ENCODE results near the gene C5orf47. TPM values are rescaled to one million over a fixed set of nuclear protein-coding genes. Genes with fewer than 3 reads are reported as not detected.
A peak's percentile ranks its signal among the peaks of the same experiment; 100 is the strongest.

Gene C5orf47
- total RNA-seq, 1 experiment from 2014 or later: 0.18 TPM

DNA sequence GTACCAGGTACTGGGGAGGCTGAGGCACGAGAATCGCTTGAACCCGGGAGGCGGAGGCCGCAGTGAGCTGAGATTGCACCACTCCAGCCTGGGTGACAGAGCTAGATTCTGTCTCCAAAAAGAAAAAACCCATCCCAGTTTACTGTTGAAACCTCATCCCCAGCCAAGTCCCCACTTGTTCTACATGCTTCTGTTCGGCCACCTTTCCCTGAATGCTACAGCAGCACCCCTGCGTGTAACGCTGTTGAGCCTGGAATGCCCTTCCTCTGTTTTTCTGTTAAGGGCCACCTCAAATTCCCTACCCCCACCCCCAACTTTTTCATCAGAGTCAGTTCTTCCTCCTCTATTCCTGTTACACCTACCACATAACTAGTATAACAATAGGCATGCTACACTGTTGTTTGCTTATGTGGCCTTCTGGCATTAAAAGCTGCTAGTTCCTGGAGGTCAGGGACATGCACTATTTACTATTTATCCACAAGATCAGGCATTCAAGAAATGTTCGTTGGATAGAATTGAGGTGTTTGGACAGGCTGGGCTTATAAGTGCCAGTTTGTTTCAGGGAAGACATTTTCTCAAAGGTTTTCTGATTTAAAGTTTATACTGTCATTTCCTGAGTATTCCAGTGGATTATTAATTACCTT is 47.1 kb upstream of the C5orf47 start:
- TF ChIP-seq, protein P1, sequence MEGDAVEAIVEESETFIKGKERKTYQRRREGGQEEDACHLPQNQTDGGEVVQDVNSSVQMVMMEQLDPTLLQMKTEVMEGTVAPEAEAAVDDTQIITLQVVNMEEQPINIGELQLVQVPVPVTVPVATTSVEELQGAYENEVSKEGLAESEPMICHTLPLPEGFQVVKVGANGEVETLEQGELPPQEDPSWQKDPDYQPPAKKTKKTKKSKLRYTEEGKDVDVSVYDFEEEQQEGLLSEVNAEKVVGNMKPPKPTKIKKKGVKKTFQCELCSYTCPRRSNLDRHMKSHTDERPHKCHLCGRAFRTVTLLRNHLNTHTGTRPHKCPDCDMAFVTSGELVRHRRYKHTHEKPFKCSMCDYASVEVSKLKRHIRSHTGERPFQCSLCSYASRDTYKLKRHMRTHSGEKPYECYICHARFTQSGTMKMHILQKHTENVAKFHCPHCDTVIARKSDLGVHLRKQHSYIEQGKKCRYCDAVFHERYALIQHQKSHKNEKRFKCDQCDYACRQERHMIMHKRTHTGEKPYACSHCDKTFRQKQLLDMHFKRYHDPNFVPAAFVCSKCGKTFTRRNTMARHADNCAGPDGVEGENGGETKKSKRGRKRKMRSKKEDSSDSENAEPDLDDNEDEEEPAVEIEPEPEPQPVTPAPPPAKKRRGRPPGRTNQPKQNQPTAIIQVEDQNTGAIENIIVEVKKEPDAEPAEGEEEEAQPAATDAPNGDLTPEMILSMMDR (IDR thresholded peaks at IDR 0.05; ENCODE audit: insufficient read depth in 1 of 2, low read depth in 1 of 2, low read length in 1 of 2, severe bottlenecking in 1 of 2, unreplicated experiment in 1 of 2): no peak
- ChIA-PET CTCF (no interaction called here), POLR2A (interaction anchor here (0.5 kb wide), 1 partner anchor 226 kb away, joined by 4 read pairs; no protein-coding TSS in a partner anchor)
- H3K27me3 ChIP-seq (replicated peaks; ENCODE audit: control insufficient read depth, insufficient read depth, low read length): no peaks in the 10 kb centered on the region
- Mint-ChIP-seq H3K27ac (ENCODE audit: unreplicated experiment) (peak overlapping the region; percentile 57), H3K9me3 (ENCODE audit: unreplicated experiment) (no peaks in the 10 kb centered on the region), H3K36me3 (ENCODE audit: insufficient read depth, unreplicated experiment) (no peaks in the 10 kb centered on the region), H3K4me1 (ENCODE audit: low read depth, unreplicated experiment) (peaks cover 49% of the 10 kb centered on the region), H3K4me3 (ENCODE audit: unreplicated experiment) (no peak overlapping the region), H3K27me3 (ENCODE audit: insufficient read depth, unreplicated experiment) (no peaks in the 10 kb centered on the region)
- H3K36me3 ChIP-seq (ENCODE audit: control insufficient read depth, insufficient read depth, low read length): 0 out of 2 replicates have a peak, but pooled peaks cover 2% of the 10 kb centered on the region
- no TSS peak for BruUV-seq (replicated peaks)
- intact Hi-C loops (cut with micrococcal nuclease; ENCODE audit: unreplicated experiment): loop anchor here (1.0 kb wide), 1 partner anchor 25 kb away; no protein-coding TSS in a partner anchor
- no peaks in the 10 kb centered on the region for H3K9me3 ChIP-seq
- DNase-seq: no peak
- H3K4me3 ChIP-seq (ENCODE audit: low read depth, low read length): no peak overlapping the region
- H3K4me1 ChIP-seq: peaks cover 67% of the 10 kb centered on the region

DNA sequence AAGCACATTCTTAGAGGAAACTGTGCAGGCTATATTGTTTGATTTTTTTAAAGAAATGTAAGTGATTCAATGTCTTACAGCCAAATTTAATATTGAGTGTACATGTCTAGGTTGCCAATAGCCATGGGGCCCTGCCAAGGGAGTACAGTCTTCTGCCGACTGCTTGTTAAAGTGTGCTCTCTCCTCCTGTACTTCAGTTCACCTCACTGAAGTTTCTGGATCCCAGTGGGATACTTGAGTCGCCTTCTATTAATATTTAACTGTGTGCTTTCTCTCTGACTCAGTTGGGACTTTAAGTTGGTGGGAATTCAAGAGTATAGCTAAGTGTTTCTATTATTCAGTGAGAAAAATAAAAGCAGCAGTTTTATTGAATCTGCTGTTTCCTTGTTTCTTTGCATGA is 44.5 kb upstream of the C5orf47 start:
- H3K36me3 Mint-ChIP-seq (ENCODE audit: insufficient read depth, unreplicated experiment): peaks cover 11% of the 10 kb centered on the region
- peaks cover 52% of the 10 kb centered on the region for H3K4me1 Mint-ChIP-seq (ENCODE audit: low read depth, unreplicated experiment)
- H3K9me3 Mint-ChIP-seq (ENCODE audit: unreplicated experiment): no peaks in the 10 kb centered on the region
- ChIA-PET POLR2A (interaction anchor here (0.7 kb wide), 1 partner anchor 30 kb away, joined by 6 read pairs; no protein-coding TSS in a partner anchor), CTCF (no interaction called here)
- H3K27me3 Mint-ChIP-seq (ENCODE audit: insufficient read depth, unreplicated experiment): no peaks in the 10 kb centered on the region
- DNase-seq: no peak
- no peak overlapping the region for H3K4me3 ChIP-seq (ENCODE audit: low read depth, low read length)
- TF ChIP-seq, protein P1 (IDR thresholded peaks at IDR 0.05; ENCODE audit: insufficient read depth in 1 of 2, low read depth in 1 of 2, low read length in 1 of 2, severe bottlenecking in 1 of 2, unreplicated experiment in 1 of 2): no peak
- H3K36me3 ChIP-seq (ENCODE audit: control insufficient read depth, insufficient read depth, low read length): 0 out of 2 replicates have a peak, but pooled peaks cover 2% of the 10 kb centered on the region
- no peaks in the 10 kb centered on the region for H3K27me3 ChIP-seq (replicated peaks; ENCODE audit: control insufficient read depth, insufficient read depth, low read length)
- intact Hi-C loops (cut with micrococcal nuclease; ENCODE audit: unreplicated experiment): no loop called here
- H3K9me3 ChIP-seq: no peaks in the 10 kb centered on the region
- peaks cover 82% of the 10 kb centered on the region for H3K4me1 ChIP-seq
- peak overlapping the region; percentile 77 for H3K27ac Mint-ChIP-seq (ENCODE audit: unreplicated experiment)
- no peak overlapping the region for H3K4me3 Mint-ChIP-seq (ENCODE audit: unreplicated experiment)
- BruUV-seq (replicated peaks): no TSS peak

- Histone ChIP-seq H3K4me1 (peaks cover 81% of the 10 kb centered on the region), H3K27me3 (replicated peaks; ENCODE audit: control insufficient read depth, insufficient read depth, low read length) (no peaks in the 10 kb centered on the region), H3K4me3 (ENCODE audit: low read depth, low read length) (no peak overlapping the region), H3K9me3 (no peaks in the 10 kb centered on the region), H3K36me3 (ENCODE audit: control insufficient read depth, insufficient read depth, low read length) (0 out of 2 replicates have a peak, but pooled peaks cover 2% of the 10 kb centered on the region)
- no peak for DNase-seq
- ChIA-PET POLR2A (no interaction called here), CTCF (interaction anchor here (1.2 to 1.9 kb wide), 2 partner anchors 20 to 29 kb away, joined by 3 to 6 read pairs; no protein-coding TSS in a partner anchor)
- Mint-ChIP-seq H3K36me3 (ENCODE audit: insufficient read depth, unreplicated experiment) (peaks cover 17% of the 10 kb centered on the region), H3K27me3 (ENCODE audit: insufficient read depth, unreplicated experiment) (no peaks in the 10 kb centered on the region), H3K27ac (ENCODE audit: unreplicated experiment) (peak overlapping the region; percentile 77), H3K4me1 (ENCODE audit: low read depth, unreplicated experiment) (peaks cover 52% of the 10 kb centered on the region), H3K9me3 (ENCODE audit: unreplicated experiment) (no peaks in the 10 kb centered on the region), H3K4me3 (ENCODE audit: unreplicated experiment) (peak overlapping the region; percentile 32)
- TF ChIP-seq, protein P1 (IDR thresholded peaks at IDR 0.05; ENCODE audit: insufficient read depth in 1 of 2, low read depth in 1 of 2, low read length in 1 of 2, severe bottlenecking in 1 of 2, unreplicated experiment in 1 of 2): no peak
- intact Hi-C loops (cut with micrococcal nuclease; ENCODE audit: unreplicated experiment): no loop called here
- no TSS peak for BruUV-seq (replicated peaks)
These were observed 43.8 kb upstream of the C5orf47 start for GRCh38 chr5:173945160-173945559.
